Loucy (cell line): Measurements from ENCODE around the gene ADCY10.

ENCODE experiments used
- H2AFZ ChIP-seq: fragments of 200-600 bp; sonication (generic); 2 replicates; pipeline ENCODE4 v1.6.0; 2016; ENCODE audit warnings: antibody characterized with exemption, mild to moderate bottlenecking, low read length, moderate library complexity
- H3F3A ChIP-seq: fragments of 200-600 bp; 2 replicates; pipeline ENCODE4 v1.6.0; 2016; ENCODE audit warnings: antibody characterized with exemption, low read depth, mild to moderate bottlenecking
- H3K27me3 ChIP-seq: fragments of 200-600 bp; sonication (generic); 2 replicates; pipeline ENCODE4 v1.6.1; 2014; ENCODE audit warnings: low read length, mild to moderate bottlenecking; ENCODE audit not compliant: insufficient read depth, poor library complexity, severe bottlenecking
- H3K36me3 ChIP-seq: fragments of 200-600 bp; sonication (generic); 2 replicates; pipeline ENCODE4 v1.6.1; 2016; ENCODE audit warnings: low read length; ENCODE audit not compliant: insufficient read depth
- H3K4me1 ChIP-seq: fragments of 200-600 bp; sonication (generic); 2 replicates; pipeline ENCODE4 v1.5.1; 2014; ENCODE audit warnings: low read length, mild to moderate bottlenecking; ENCODE audit not compliant: insufficient read depth, poor library complexity, severe bottlenecking
- H3K4me2 ChIP-seq: fragments of 200-600 bp; sonication (generic); 2 replicates; pipeline ENCODE4 v1.6.0; 2014; ENCODE audit warnings: antibody characterized with exemption, low read length, low read depth, mild to moderate bottlenecking; ENCODE audit not compliant: poor library complexity, severe bottlenecking
- H3K4me3 ChIP-seq: fragments of 200-600 bp; sonication (generic); 2 replicates; pipeline ENCODE4 v1.5.1; 2014; ENCODE audit warnings: low read length, mild to moderate bottlenecking, mixed read lengths; ENCODE audit not compliant: poor library complexity, severe bottlenecking
- H3K79me2 ChIP-seq: fragments of 200-600 bp; sonication (generic); 2 replicates; pipeline ENCODE4 v1.6.1; 2014; ENCODE audit warnings: low read length; ENCODE audit not compliant: insufficient read depth
- H3K9ac ChIP-seq: fragments of 200-600 bp; sonication (generic); 2 replicates; pipeline ENCODE4 v1.6.0; 2014; ENCODE audit warnings: mild to moderate bottlenecking, low read depth, low read length, moderate library complexity; ENCODE audit not compliant: poor library complexity, severe bottlenecking
- H3K9me2 ChIP-seq: fragments of 200-600 bp; sonication (generic); replicated peaks from 2 replicates; pipeline ENCODE4 v1.6.1; 2016; ENCODE audit warnings: low read depth, low read length, mixed read lengths
- H3K9me3 ChIP-seq: fragments of 200-600 bp; sonication (generic); 2 replicates; pipeline ENCODE4 v1.6.1; 2014; ENCODE audit warnings: mild to moderate bottlenecking, antibody characterized with exemption, low read length, low read depth; ENCODE audit not compliant: insufficient read depth
- H4K20me1 ChIP-seq: fragments of 200-600 bp; sonication (generic); 2 replicates; pipeline ENCODE4 v1.6.0; 2014; ENCODE audit warnings: antibody characterized with exemption, low read length, mild to moderate bottlenecking; ENCODE audit not compliant: insufficient read depth, poor library complexity, severe bottlenecking
- EZH2phosphoT487 ChIP-seq: fragments of 200-600 bp; IDR thresholded peaks from 2 replicates; pipeline ENCODE4 v1.6.1; 2018; ENCODE audit warnings: antibody characterized with exemption, mild to moderate bottlenecking, moderate library complexity, borderline replicate concordance
- TF ChIP-seq, protein P1 (sequence below): fragments of 200-600 bp; sonication (generic); conservative IDR thresholded peaks from 2 replicates; pipeline ENCODE4 v1.5.1; 2014; ENCODE audit warnings: mild to moderate bottlenecking, antibody characterized with exemption, low read length

The ADCY10 gene

DNA sequence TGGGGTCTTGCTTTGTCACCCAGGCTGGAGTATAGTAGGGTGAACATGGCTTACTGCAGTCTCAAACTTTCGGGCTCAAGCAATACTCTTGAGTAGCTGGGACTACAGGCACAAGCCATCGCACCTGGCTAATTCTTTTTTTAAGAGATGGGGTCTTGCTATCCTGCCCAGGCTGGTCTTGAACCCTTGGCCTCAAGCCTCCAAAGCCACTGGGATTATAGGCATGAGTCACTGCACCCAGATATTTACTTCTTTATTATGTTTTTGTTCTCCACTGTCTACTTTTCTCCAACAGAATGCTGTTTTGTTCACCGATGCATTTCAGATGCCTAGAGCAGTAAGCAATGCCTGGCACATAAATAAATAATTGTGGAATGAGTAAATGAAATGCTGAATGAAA, 72.4 kb downstream of the ADCY10 start:
- Histone ChIP-seq H3K4me2 (no peak overlapping the region), H3K9me2 (no peaks in the 10 kb centered on the region), H3K9ac (no peak overlapping the region), H3K36me3 (no peaks in the 10 kb centered on the region), H4K20me1 (no peaks in the 10 kb centered on the region), H3K9me3 (no peaks in the 10 kb centered on the region), H3F3A (no peaks in the 10 kb centered on the region), H2AFZ (no peak overlapping the region), H3K27me3 (no peaks in the 10 kb centered on the region), H3K4me3 (no peak overlapping the region), H3K4me1 (no peaks in the 10 kb centered on the region), H3K79me2 (no peaks in the 10 kb centered on the region)
- TF ChIP-seq, protein P1, sequence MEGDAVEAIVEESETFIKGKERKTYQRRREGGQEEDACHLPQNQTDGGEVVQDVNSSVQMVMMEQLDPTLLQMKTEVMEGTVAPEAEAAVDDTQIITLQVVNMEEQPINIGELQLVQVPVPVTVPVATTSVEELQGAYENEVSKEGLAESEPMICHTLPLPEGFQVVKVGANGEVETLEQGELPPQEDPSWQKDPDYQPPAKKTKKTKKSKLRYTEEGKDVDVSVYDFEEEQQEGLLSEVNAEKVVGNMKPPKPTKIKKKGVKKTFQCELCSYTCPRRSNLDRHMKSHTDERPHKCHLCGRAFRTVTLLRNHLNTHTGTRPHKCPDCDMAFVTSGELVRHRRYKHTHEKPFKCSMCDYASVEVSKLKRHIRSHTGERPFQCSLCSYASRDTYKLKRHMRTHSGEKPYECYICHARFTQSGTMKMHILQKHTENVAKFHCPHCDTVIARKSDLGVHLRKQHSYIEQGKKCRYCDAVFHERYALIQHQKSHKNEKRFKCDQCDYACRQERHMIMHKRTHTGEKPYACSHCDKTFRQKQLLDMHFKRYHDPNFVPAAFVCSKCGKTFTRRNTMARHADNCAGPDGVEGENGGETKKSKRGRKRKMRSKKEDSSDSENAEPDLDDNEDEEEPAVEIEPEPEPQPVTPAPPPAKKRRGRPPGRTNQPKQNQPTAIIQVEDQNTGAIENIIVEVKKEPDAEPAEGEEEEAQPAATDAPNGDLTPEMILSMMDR: no peak
- TF ChIP-seq EZH2phosphoT487: no peak

DNA sequence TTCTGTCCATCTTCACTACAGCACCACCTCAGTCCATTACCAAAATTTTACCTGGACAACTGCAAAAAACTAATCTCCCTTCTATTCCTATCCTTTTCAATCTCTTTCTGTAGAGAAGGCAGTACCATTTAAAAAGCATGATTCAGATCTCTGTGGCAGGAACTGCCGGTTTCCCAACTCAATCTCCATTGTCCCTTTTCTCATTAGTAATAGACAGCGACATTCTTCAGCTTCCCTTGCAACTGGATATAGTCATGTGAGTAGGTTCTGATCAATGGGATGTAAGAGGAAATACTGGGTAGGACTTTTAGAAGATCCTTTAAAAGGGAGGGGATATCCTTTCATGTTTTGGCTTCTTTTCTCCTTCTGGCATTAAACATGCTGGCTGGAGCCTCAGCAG, 74.9 kb downstream of the ADCY10 start:
- no peak for TF ChIP-seq EZH2phosphoT487
- TF ChIP-seq, protein P1: no peak
- Histone ChIP-seq H3F3A (no peaks in the 10 kb centered on the region), H2AFZ (no peak overlapping the region)

GRCh38 chr1:167837326-167837725, 76.6 kb downstream of the ADCY10 start:
- Histone ChIP-seq H3F3A (no peaks in the 10 kb centered on the region), H3K27me3 (no peaks in the 10 kb centered on the region), H3K9me2 (no peaks in the 10 kb centered on the region)

More for the DNA sequence above, 74.9 kb downstream of the ADCY10 start:
- Histone ChIP-seq H3K4me3 (no peak overlapping the region), H3K36me3 (no peaks in the 10 kb centered on the region), H4K20me1 (no peaks in the 10 kb centered on the region), H3K27me3 (no peaks in the 10 kb centered on the region), H3K4me1 (no peaks in the 10 kb centered on the region), H3K9me3 (no peaks in the 10 kb centered on the region), H3K9ac (no peak overlapping the region), H3K4me2 (no peak overlapping the region), H3K79me2 (no peaks in the 10 kb centered on the region), H3K9me2 (no peaks in the 10 kb centered on the region)

DNA sequence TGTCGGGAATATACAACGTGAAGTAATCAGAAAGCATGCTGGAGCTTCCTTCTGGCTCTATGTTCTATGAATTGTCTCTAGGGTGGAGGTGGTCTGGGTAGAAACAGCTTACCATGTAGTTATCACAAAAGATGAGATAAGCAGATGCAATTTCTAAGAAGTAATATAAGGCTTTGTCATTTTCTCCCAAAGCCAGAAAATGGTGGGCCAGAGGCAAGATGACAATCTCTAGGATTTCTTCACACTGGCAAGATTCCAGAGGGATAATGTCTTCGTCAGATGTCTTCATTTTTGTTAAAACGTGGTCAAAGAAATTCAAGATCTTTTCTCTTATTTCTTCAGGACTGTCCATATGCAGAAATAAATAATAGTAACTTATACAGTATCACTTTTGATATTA, 77.7 kb downstream of the ADCY10 start:
- Histone ChIP-seq H2AFZ (no peak overlapping the region), H3K4me2 (no peak overlapping the region), H3K9me3 (no peaks in the 10 kb centered on the region), H4K20me1 (no peaks in the 10 kb centered on the region), H3K27me3 (no peaks in the 10 kb centered on the region), H3F3A (no peaks in the 10 kb centered on the region), H3K36me3 (no peaks in the 10 kb centered on the region), H3K9ac (no peak overlapping the region), H3K79me2 (no peaks in the 10 kb centered on the region), H3K4me1 (no peaks in the 10 kb centered on the region), H3K9me2 (no peaks in the 10 kb centered on the region), H3K4me3 (no peak overlapping the region)
- TF ChIP-seq, protein P1: no peak
- no peak for TF ChIP-seq EZH2phosphoT487

More at GRCh38 chr1:167837326-167837725, 76.6 kb downstream of the ADCY10 start:
- no peaks in the 10 kb centered on the region for H3K79me2 ChIP-seq
- H3K36me3 ChIP-seq: no peaks in the 10 kb centered on the region
- no peak for TF ChIP-seq EZH2phosphoT487
- H2AFZ ChIP-seq: no peak overlapping the region
- H3K9ac ChIP-seq: no peak overlapping the region
- no peaks in the 10 kb centered on the region for H3K9me3 ChIP-seq
- H4K20me1 ChIP-seq: no peaks in the 10 kb centered on the region
- no peak overlapping the region for H3K4me3 ChIP-seq
- H3K4me2 ChIP-seq: no peak overlapping the region
- H3K4me1 ChIP-seq: no peaks in the 10 kb centered on the region
